Ovary (tissue), 9 donors: ENCODE results near the gene ZCCHC17. TPM values are rescaled to one million over a fixed set of nuclear protein-coding genes. Genes with fewer than 3 reads are reported as not detected.

ENCODE experiments used
- DNase-seq, 5 donors: peaks; one replicate each; pipeline ENCODE4 v3.0.0-alpha.2; 2019 to 2020
- H3K27ac ChIP-seq, 2 donors: fragments of 200-600 bp; one replicate each; pipeline versions ENCODE4 v1.5.1 to v1.8.0; 2019 to 2022
- H3K27me3 ChIP-seq: fragments of 200-600 bp; one replicate; pipeline ENCODE4 v1.8.0; 2022
- H3K36me3 ChIP-seq: fragments of 200-600 bp; sonication (generic); one replicate; pipeline ENCODE4 v1.5.1; 2019
- H3K4me1 ChIP-seq: one replicate; pipeline ENCODE4 v1.8.1; 2013; ENCODE audit warnings: mild to moderate bottlenecking, moderate library complexity; ENCODE audit not compliant: insufficient read depth
- H3K4me3 ChIP-seq: fragments of 200-600 bp; sonication (generic); one replicate; pipeline ENCODE4 v1.5.1; 2017
- H3K9me3 ChIP-seq, 2 donors: fragments of 200-600 bp in 1 of 2; sonication (generic) in 1 of 2; one replicate each; pipeline versions ENCODE4 v1.5.1 to v1.8.1; 2013 to 2019; ENCODE audit warnings: mild to moderate bottlenecking in 1 of 2, moderate library complexity in 1 of 2
- EP300 ChIP-seq: sonication (generic); formaldehyde crosslinking; IDR thresholded peaks from one replicate; pipeline ENCODE4 v1.6.1; 2017; ENCODE audit warnings: antibody characterized with exemption
- POLR2A ChIP-seq: fragments of 450-650 bp; IDR thresholded peaks from one replicate; pipeline ENCODE4 v1.6.1; 2017; ENCODE audit warnings: antibody characterized with exemption, mild to moderate bottlenecking, moderate library complexity
- WGBS, 3 donors: extraction: QIAGEN DNeasy Blood & Tissue Kit in 1 of 3; methylation state at CpG; one replicate each; pipeline versions ENCODE4 v1.1.5 to v1.1.7; 2013 to 2017; 5-methylcytosine and 5-hydroxymethylcytosine counted together
- intact Hi-C, 4 donors: fragments of 100-400 bp; cut with DNase I; formaldehyde crosslinking; loops; one replicate each; pipeline versions ENCODE4 v1.11.0 to v1.15.1; 2022 to 2023
- polyA plus RNA-seq, 2 donors: library from polyadenylated mRNA; stranded (reverse); fragments of 200-250 nt in 1 of 2; fragments of 350-450 nt in 1 of 2; fragmentation: Illumina TruSeq in 1 of 2; extraction: RNeasy Lipid Tissue Mini Kit (QIAGEN cat#74804) in 1 of 2; gene quantifications; one replicate each; pipeline ENCODE4 v1.2.3, GENCODE V29; 2013 to 2014
- total RNA-seq, 7 donors: library from RNA; depleted of rRNA in 2 of 7; stranded (reverse); fragments of >200 nt in 2 of 7; fragmentation: NEBNext Ultra II Directional in 3 of 7; extraction: Animal tissue kit (Norgen Biotek cat#: 25700) in 3 of 7; gene quantifications; one replicate each; pipeline versions ENCODE4 v1.1.0 to v1.2.4, GENCODE V29; 2016 to 2023
- TF ChIP-seq, protein P1 (sequence below), 3 donors: fragments of 450-650 bp in 2 of 3; fragments of 200-600 bp in 1 of 3; IDR thresholded peaks; one replicate each; pipeline versions ENCODE4 v1.5.1 to v1.8.0; 2016 to 2022; ENCODE audit warnings: antibody characterized with exemption in 3 of 3, mild to moderate bottlenecking in 1 of 3
- donor health status: DM: no; HTN: no; CAD: no; lungs with moderate emphysema.
- donor health status: DM: no; HTN: no; CAD: no.
- donor health status: Bipolar disorder and iron deficiency.
- donor health status: DM: yes; HTN: yes; CAD: no.
- donor health status: DM: no; HTN: no; CAD: no.
- donor health status: DM: yes; HTN: yes; CAD: no.

The ZCCHC17 gene
- total and polyA plus RNA-seq, 9 donors = 16.0 to 48.5 (median 23.0) TPM

DNA sequence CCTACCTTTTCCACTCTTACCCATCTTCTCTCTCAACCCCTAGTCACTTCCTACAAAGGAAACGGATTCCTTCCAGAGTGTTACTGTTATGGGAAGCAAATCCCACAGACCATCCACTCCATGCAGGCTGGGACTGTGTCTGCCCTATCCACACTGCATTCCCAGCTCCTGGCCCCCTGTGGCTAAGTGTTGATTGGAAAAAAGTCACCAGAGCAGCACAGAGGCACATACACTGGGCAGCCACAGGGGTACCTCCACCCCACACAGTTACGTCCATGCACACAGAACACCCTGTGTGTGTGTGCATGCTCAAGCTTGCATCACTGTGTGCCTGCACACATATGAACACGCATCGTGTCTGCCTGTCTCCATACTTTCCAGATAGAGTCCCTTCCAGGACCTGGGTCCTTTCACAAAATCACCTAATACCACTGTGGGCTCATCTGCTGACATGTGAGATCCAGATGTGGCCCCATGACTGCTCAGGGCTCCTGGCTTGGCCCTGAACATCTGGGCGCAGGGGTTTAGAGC is 112.0 kb downstream of the ZCCHC17 start:
- no peak overlapping the region for H3K27ac ChIP-seq
- WGBS, 3 donors = 83 to 89% (median 86%) methylated on average over 5 of the region's 5 CpGs
- no peaks in the 10 kb centered on the region for H3K9me3 ChIP-seq
- H3K4me3 ChIP-seq = no peak overlapping the region
- DNase-seq = no peak
- TF ChIP-seq, protein P1, sequence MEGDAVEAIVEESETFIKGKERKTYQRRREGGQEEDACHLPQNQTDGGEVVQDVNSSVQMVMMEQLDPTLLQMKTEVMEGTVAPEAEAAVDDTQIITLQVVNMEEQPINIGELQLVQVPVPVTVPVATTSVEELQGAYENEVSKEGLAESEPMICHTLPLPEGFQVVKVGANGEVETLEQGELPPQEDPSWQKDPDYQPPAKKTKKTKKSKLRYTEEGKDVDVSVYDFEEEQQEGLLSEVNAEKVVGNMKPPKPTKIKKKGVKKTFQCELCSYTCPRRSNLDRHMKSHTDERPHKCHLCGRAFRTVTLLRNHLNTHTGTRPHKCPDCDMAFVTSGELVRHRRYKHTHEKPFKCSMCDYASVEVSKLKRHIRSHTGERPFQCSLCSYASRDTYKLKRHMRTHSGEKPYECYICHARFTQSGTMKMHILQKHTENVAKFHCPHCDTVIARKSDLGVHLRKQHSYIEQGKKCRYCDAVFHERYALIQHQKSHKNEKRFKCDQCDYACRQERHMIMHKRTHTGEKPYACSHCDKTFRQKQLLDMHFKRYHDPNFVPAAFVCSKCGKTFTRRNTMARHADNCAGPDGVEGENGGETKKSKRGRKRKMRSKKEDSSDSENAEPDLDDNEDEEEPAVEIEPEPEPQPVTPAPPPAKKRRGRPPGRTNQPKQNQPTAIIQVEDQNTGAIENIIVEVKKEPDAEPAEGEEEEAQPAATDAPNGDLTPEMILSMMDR (IDR thresholded peaks at IDR 0.05) = no peak
- no peak for TF ChIP-seq EP300
- no peak for TF ChIP-seq POLR2A
- H3K36me3 ChIP-seq = no peaks in the 10 kb centered on the region
- no peaks in the 10 kb centered on the region for H3K27me3 ChIP-seq
- intact Hi-C loops = loop anchor here in 1 of 4 donors (10.0 kb wide), 1 partner anchor 136 kb away; no protein-coding TSS in a partner anchor
- H3K4me1 ChIP-seq = peaks cover 3% of the 10 kb centered on the region

DNA sequence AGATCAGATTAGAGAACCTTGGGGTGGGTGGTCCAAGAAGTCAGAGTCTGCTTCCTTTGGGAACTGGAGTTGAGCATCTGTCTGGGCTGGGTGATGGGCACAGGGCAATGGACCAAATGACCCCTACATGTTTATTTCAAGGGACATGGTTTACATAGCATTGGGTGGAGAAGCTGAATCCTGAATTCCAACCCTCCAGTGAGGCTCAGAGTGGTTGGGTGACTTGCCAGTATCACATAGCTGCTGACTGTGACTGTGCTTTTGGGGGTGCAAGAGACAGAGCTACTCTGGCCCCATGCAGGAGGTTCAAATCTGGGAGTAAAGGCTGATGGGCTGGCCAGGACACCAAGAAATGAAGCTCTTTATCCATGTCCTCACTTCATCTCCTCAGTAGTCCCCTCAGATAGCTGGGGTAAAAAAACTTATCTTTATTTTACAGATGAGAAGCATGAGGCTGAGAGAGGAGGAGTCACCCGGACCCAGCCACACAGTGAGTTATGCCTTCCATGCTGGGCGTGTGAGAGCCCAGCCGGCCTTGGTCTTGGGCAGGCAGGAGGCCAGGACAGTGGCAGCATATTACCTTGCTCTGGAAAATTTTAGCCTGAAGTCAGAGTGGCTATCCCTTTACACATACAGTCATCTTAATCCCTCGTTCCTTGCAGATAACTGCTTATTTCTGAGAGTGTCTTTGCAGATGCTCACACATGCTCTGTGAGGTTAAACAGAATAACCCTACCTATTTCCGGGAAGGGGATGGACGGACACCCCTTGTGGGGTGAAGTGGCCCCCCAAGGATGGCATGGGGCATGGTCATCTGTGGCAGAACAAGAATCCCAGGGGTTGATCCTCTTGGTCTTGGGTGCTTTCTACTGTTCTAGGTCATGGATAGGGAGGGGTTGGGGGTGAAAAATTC is 113.4 kb downstream of the ZCCHC17 start:
- H3K9me3 ChIP-seq = no peaks in the 10 kb centered on the region
- H3K4me1 ChIP-seq = peaks cover 3% of the 10 kb centered on the region
- intact Hi-C loops = loop anchor here in 1 of 4 donors (10.0 kb wide), 1 partner anchor 135 kb away; no protein-coding TSS in a partner anchor
- H3K27ac ChIP-seq = no peak overlapping the region
- 55 to 67% (median 56%) methylated on average over 6 of the region's 6 CpGs for WGBS, 3 donors
- DNase-seq = no peak
- no peak overlapping the region for H3K4me3 ChIP-seq
- TF ChIP-seq POLR2A (no peak), EP300 (no peak)
- TF ChIP-seq, protein P1 (IDR thresholded peaks at IDR 0.05) = no peak
- H3K27me3 ChIP-seq = no peaks in the 10 kb centered on the region
- H3K36me3 ChIP-seq = no peaks in the 10 kb centered on the region

DNA sequence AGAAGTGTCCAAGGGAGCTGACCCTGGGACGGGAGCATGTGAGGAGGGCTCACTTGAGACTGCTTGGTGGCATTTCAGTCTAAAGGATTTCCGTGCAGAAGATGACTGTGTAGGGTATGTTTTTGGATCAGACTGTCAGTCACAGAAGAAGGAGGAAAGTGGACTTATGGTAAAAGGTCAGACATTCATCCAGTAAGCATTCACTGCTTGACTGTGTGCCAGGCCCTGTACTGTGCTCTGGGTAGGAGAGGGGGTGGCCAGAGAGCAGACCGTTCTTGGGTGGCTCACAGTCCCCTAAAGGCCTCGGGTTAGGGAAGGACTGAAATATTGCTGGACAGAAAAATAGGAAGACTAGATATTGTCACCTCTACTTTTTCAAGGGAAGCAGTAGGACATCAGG is 114.0 kb downstream of the ZCCHC17 start:
- Histone ChIP-seq H3K27ac (no peak overlapping the region), H3K36me3 (no peaks in the 10 kb centered on the region), H3K27me3 (no peaks in the 10 kb centered on the region), H3K4me3 (no peak overlapping the region), H3K4me1 (peaks cover 3% of the 10 kb centered on the region), H3K9me3 (no peaks in the 10 kb centered on the region)
- TF ChIP-seq EP300 (no peak), POLR2A (no peak)
- TF ChIP-seq, protein P1 (IDR thresholded peaks at IDR 0.05) = no peak
- WGBS, 3 donors = 72 to 84% (median 80%) methylated on average over 4 of the region's 4 CpGs
- intact Hi-C loops = no loop called here
- DNase-seq = no peak

DNA sequence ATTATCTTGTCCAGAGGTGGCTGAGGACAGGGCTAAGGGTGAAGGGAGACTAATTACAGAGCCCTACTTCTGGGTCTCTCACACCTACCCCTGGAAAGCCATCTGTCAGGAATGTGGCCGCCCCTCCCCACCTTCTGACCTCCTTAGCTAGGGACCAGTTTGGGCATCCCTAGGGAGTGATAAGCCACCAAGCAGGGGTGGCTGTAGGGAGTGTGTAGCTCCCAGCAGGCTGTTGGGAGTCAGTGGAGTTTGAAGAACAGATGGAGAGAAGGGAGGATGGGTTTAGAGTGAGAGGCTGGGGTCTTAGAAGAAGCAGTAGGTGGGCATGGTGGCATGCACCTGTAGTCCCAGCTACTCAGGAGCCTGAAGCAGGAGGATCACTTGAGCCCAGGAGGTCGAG is 115.4 kb downstream of the ZCCHC17 start:
- 55 to 60% (median 59%) methylated on average over 2 of the region's 2 CpGs for WGBS, 3 donors
- no peaks in the 10 kb centered on the region for H3K9me3 ChIP-seq
- H3K4me1 ChIP-seq = peaks cover 3% of the 10 kb centered on the region
- H3K27me3 ChIP-seq = no peaks in the 10 kb centered on the region
- no peaks in the 10 kb centered on the region for H3K36me3 ChIP-seq
- intact Hi-C loops = no loop called here
- no peak for DNase-seq
- no peak overlapping the region for H3K27ac ChIP-seq
- TF ChIP-seq, protein P1 (IDR thresholded peaks at IDR 0.05) = no peak
- TF ChIP-seq POLR2A (no peak), EP300 (no peak)
- H3K4me3 ChIP-seq = no peak overlapping the region
